DOHH2 (cell line): Measurements from ENCODE around the gene MAP1B.

Experiments used
- CTCF ChIP-seq: fragments of 200-600 bp; sonication (generic); IDR thresholded peaks from one replicate; pipeline ENCODE4 v1.5.1; 2014; ENCODE audit warnings: antibody characterized with exemption, mild to moderate bottlenecking, low read depth, low read length; ENCODE audit not compliant: poor library complexity, severe bottlenecking
- EZH2phosphoT487 ChIP-seq: fragments of 200-600 bp; sonication (generic); IDR thresholded peaks from 2 replicates; pipeline ENCODE4 v1.6.1; 2017; ENCODE audit warnings: borderline replicate concordance, mild to moderate bottlenecking, antibody characterized with exemption, low read length, moderate library complexity, mixed read lengths

- TF ChIP-seq CTCF (no peak), EZH2phosphoT487 (no peak)
These were observed 138.3 kb downstream of the MAP1B start for GRCh38 chr5:72245546-72245945.
